Stimulated activated naive CD8-positive, alpha-beta T cell treated with anti-CD3 and anti-CD28 coated beads, Interleukin-15, Interleukin-2, amounts not matched to agents 100 U/mL and 50 U/mL, for 24 hours (primary cell): ENCODE measurements around the gene GDF3.
"Not testable (repeated sequence)": the region's sequence is repeated elsewhere in the genome, so short reads cannot be mapped to it uniquely, and the experiment has no call there.

Experiments
- ATAC-seq: fragments of 150-1000 bp; cut with Tn5 transposase; one replicate; pipeline ENCODE4 v1.10.0; 2021
- DNase-seq: peaks from one replicate; pipeline ENCODE4 v3.0.0; 2021

Gene GDF3

DNA sequence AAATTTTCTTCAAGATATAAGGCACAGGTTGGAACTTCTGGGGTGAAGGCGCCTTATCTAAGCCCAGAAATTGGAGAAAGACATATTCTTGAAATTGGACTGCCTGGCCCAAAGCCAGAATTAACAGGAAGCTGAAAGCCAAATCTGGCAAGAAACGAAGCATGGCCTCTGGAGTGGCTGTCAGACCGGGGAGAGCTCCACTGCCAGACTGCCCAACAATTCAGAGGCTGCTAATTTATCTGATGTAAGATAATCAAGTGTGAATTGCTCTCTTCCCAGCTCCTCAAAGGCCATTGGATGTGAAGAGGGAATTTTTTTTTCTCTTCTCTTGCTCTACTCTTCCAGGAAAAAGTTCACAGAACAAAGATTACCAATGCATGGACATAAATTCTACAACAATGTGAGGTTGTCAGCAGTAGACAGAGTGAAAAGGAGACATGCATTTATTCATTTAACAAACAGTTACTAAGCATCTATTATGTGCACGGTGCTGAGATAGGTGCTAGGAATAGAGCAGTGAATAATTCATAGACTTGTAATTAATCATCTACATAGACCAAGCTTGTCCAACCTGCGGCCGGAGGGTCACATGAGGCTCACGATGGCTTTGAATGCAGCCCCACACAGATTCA, at the start of gene GDF3:
GDF3 (minus strand) TSS at position 210 of the 632 bp plus-strand sequence; CDS start at position 163, 47 bp downstream.
- no peak for ATAC-seq
- no peak for DNase-seq

DNA sequence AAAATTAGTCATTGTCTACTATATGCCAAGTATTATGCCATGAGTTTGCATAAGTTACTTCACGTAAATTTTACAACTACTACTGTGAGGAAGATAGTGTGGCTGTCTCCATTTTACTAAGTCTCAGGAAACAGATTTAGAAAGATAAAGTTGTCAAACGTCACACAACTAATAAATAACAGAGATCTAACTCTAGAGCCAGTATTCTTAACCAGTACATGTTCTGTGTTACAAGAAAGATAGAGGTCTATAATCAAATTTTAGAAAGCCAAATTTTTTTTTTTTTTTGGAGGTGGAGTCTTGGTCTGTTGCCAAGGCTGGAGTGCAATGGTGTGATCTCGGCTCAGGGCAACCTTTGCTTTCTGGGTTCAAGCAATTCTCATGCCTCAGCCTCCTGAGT, 37.4 kb upstream of the GDF3 start:
- no peak for DNase-seq
- no peak for ATAC-seq

DNA sequence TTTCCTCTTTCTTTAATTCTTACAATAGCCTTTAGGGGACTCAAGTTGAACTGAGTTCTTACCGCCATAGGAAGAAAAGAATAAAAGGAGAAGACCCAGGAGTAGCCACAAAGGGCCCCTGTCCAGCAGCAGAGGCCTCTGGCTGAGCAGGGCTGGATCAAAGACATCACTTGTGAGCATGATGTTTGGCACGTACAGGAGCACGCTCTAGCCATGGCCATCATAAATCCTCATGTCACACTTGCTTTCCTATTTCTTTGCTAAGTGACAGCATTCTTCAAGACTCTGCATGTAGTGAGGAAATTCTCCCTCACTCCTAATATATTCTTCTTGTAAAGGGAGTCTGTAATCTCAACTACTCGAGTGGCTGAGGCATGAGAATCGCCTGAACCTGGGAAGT, 35.9 kb upstream of the GDF3 start:
- ATAC-seq, result no peak
- DNase-seq, result no peak

DNA sequence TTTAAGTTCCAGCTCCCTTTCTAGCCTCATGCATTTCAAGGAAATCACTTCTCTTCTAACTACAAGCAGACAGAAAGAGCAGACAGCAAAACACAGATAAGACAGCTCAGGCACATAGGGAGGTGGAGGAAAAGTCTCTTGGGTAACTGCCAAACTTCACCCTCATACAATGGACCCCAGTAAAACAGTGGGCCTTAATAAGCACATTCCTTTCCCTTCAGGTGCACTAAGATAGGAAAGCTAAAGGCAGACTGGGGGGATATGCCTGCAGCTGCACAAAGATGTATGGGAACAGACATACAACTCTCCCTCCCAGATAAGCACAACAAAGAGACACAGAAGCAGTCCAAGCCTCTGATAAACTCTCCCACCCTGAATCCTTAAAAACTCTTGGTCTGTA, 35.4 kb upstream of the GDF3 start:
- not testable (repeated sequence) for DNase-seq, ATAC-seq

DNA sequence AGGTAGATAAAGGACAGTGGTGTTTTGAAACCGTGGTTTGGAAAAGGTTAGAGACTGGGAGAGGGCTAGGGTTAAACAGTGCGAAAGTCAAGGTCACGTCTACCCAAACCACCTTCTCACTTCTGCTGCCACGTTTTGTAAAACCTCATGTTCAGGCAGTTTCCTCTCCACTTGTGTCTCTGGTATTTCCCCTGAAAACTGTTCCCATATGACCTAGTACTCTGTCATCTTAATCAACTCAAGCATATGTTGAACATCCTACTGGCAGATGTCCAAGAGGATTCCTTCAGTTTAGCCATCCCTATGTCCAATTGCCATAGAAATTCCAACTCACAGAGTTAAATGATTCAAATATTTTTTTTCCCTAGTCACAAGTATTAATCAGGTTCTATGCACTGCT, 34.2 kb upstream of the GDF3 start:
- no peak for ATAC-seq
- no peak for DNase-seq

DNA sequence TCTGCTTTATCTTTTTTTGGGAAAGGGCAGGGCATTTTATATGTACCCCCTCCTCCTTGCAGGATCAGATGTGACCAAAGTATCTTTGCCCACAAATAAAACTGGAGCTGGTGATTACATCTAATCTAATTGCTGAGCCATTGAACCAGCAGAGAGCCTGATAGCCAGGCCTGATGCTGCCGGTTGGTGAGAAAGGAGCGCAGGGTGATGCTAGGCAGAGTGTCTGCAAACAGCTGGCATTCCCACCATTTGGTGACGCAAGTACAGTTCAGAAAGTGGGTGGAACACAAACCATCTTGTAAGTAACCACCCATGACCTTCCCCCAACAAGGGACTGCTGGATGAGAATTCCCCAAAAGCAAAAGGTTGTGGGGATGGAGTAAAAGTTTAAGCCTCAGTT, 28.4 kb upstream of the GDF3 start:
- no peak for DNase-seq
- no peak for ATAC-seq

DNA sequence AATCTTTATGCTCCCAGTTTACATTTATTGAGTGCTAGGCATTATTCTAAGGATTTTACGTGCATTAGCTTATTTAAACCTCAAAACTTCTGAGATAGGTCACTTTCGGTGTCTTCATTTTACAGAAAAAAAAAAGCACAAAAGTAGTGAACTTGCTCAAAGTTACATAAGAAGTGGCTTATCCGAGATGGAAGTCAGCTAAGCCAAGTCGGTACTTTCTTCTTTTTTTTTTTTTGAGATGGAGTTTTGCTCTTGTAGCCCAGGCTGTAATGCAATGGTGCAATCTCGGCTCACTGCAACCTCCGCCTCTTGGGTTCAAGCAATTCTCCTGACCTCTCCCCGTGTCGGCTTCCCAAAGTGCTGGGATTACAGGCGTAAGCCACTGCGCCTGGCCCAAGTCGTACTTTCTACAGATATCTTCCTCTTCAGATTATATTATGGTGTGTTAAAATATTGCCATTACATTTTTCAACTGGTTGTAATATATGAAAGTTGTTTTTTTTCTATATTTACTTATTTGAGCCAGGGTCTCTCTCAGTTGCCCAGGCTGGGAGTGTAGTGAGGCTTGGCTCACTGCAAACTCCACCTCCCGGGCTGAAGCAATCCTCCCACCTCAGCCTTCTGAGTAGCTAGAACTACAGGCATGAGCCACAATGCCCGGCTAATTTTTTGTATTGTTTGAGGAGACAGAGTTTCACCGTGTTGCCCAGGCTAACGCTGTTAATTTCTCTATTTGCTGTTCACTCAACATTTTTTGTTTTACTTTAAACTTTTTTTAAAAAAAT, 24.6 kb upstream of the GDF3 start:
- no peak for ATAC-seq
- DNase-seq, result no peak

DNA sequence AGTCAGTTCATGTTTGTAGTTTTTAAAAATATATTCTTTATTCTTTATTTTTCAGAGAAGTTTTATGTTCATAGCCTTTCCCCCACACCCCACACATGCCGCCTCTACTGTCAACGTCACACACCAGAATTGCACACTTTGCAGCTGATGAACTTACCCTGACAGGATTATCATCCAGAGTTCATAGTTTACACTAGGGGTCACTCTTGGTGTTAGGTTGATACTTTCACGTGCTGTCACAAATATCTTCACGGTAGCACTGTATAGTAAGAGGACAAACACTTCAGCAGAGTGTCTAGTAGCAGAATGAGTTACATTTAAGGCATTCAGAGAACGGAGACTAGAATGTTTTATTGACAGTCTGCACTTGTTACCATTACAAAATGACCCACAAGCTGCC, 20.8 kb upstream of the GDF3 start:
- ATAC-seq, result no peak
- DNase-seq, result no peak

DNA sequence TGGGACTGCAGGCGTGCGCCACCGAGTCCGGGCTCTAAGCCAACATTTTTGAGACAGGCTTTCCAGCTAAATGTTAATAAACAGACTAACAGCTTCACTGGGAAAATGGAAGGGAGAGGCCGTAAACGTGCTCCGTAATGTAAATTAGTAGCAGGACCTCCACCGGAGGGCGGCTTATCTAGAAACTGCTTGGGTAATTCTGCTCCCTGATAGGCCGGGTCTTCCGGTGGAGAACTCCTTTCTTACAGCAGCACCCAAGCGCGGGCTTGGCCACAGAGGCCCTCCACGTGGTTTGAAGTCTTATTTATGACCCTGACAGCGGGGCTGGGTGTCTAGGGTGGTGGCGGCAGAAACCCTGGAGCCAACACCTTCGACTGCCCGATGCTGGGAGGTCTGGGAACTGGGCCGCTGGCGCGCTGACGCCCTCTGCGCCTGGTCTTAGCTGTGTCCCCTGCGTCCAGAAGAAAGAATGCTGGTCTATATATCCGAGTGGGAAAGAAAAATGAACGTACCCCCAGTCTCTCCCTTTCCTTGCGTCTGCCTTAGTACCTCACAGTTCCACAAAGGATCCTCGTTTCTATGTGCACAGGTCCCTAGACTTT, 17.4 kb upstream of the GDF3 start:
- ATAC-seq, result no peak
- DNase-seq, result no peak

DNA sequence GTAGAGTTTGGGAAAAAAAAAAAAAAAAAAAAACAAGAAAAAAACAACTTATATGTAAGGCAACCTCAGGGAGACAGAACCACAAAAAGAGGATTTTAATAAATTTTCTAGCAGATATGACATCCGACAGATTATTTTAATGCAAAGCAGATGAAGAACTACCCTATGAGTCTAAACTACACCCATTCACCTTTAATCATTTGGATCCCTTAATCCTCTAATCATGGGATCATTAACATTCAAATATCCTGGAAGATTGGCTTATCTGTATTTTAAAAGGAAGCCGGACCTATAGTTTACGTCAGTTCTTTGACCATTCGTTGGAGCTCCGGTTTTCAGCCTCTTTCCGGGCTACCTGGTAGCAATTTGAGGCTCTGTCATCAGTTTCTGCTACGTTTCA, 15.6 kb upstream of the GDF3 start, which contains the start of gene DPPA3:
DPPA3 (plus strand) TSS at position 301 of the 400 bp plus-strand sequence. CDS start 138 bp downstream, outside the sequence.
- DNase-seq (no peak), ATAC-seq (no peak)

DNA sequence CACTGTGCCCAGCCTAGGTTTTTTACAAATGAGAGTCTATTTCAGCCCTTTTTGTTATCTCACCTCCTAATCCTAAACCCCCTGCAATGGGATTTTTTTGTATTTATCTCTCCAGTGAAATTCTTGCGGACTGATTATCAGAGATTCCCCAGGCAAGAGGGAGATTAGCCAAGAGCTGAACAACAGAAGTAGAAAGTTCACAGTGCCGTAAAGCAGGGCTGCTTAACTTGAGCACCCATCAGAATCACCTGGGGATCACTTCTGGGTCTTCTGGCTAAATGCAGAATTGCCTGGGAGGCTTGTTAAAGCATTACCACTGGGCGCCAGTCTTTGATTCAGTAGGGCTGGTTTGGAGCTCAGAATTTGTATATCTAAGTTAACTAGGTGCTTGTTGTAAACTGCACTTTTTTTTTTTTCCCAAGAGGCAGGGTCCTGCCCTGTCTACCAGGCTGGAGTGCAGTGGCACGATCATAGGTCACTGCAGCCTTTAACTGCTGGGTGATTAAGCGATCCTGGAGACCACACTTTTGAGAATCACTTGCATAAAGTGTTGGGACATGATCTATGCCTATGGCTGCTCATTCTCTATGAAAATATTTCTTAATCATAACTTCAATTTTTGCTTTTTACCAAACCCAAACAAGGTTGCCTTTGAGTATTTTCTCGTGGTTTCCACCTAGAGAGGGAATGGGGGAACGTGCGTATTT, 14.5 kb upstream of the GDF3 start:
- ATAC-seq (no peak), DNase-seq (no peak)

DNA sequence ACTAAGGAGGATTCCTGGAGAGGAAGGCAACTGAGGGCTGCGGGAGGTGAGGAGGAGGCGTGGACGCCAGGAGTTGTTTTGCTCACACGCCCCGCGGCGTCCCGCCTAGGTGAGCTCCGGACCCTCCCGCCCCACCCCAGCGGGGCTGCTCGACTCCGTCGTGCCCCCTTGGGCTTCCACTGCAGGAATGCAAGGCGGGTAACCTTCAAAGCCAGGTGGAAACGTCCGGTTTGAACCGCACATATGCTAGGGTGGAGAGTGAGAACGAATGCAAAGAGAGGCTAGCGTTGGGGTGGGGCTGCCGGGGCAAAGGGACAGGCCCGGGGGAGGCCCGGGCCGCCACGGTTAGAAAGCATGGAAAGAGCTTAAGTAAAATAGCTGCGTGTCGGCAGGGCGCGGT, 10.3 kb upstream of the GDF3 start:
- DNase-seq, result no peak

DNA sequence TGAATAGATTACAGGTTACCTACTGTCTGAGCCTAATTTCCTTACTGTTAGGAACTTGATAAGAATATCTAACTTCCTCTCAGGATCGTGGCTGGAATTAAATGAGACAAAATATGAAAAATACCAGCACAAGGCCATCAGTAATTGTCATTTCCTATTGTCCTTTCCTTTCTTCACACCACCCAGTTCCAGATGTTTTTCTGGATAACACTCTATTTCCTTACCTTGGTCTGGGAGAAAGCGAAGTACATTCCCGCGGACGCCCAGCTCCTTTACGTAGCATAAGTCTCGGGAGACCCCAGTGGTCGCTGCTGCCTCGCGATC, 376 bp downstream of the GDF3 start:
- DNase-seq, result no peak
- no peak for ATAC-seq

More for the DNA sequence above, 10.3 kb upstream of the GDF3 start:
- no peak for ATAC-seq

DNA sequence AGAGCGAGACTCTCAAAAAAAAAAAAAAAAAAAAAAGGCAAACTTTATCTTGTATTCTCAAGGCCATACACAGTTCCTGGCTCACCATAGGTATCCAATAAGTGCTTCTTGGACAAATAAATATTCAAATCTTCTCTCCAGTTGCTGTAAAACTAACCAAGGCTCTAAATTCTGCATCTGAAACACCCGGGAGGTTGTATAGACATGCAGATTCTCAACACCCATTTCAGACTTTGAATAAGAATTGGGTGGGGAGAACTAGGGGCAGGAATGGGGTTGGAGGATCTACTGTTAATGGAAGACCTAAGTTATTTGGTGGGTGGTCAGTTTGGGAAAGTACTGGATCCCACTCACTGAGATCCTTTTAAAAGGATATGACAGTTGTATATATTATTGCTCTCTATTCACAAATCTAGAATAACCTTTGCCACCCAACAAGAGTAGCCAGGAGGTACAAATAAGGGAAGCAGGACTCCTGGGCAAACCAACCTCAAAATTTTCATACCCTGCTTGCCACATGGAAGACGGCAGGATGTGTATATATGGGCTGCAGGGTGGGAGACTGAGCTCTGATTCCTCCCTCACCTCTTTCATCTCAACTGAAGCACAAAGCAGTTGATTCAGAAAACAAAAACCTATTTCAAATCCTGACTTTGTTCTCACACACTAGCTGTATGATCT, 879 bp downstream of the GDF3 start:
- no peak for ATAC-seq
- no peak for DNase-seq

DNA sequence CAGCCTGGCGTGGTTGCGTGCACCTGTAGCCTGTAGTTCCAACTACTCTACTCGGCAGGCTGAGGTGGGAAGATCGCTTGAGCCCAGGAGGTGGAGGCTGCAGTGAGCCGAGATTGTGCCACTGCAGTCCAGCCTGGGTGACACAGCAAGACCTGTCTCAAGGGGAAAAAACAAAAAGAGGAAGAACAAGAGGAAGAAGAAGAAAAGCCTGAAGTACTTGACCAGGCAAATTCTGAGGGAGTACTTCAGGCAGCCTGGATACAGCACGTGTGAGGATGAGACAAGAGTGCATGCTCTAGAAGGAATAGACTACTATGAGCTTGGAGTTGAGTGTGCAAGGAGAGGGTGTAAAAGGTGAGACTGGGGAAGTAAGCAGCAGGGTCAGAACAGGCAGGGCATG, 1.8 kb downstream of the GDF3 start:
- DNase-seq (no peak), ATAC-seq (no peak)

DNA sequence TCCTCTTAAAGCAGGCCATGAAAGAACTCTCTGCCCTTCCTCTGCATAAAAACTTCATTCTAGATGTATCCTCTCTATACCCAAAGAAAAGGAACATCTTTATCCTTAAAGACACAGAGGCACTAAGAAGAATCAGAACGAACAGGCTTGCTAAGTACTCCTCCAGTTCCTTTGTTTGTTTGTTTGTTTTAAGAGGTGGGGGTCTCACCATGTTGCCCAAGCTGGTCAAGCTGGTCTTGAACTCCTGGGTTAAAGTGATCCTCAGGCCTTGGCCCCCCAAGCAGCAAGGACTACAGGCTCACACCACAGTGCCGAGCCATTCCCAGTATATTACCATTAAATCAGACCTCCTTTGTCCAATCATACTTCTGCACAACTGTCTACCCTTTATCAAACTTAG, 14.0 kb downstream of the GDF3 start:
- DNase-seq (no peak), ATAC-seq (no peak)

DNA sequence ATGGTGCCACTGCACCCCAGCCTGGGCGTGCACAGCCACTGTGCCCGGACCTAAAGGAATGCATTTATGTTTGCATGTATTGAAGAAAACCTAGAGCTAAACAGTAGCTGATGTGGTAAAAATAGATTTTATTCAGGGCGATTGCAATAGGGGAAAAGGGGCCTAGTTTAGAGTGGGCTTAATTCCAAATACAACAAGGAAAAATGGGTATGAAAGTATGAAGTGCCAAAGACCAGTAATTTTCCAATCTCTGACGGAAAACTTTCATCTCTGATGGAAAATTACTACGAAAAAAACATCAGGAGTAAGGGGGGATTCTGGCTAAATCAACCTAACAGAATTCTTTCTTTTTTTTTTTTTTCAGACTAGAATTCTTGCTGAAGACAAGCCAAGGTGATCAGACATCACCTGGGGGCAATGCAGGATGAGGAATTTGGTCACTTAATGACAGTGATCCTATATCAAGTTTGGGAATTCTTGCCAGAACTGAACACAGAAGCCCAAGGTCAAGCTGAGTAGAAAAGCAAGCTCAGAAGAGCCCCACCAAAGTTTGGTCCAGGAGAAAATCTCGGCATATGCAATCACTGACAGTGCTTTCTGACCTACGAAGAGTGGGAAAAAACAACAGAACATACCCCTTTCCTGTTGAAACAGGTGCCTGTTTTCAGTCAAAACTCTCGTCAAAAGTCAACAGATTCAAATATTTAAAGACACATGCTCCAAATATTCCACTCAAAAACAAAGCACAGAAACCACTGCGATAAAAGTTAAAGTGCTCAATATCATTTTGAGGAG, 16.1 kb downstream of the GDF3 start:
- ATAC-seq, result no peak
- no peak for DNase-seq

DNA sequence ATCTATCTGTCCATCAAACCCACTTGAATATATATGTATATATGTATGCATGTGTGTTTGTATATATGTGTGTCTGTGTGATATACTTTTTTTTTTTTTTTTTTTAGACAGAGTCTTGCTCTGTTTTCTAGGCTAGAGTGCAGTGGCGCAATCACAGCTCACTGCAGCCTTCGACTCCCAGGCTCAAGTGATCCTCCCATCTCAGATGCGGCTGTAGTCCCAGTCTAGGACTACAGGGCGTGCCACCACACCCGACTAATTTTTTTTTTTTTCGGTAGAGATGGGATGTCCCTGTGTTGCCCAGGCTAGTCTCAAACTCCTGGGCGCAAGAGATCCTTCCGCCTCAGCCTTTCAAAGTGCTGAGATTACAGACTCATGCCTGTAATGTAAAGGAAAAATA, 16.8 kb downstream of the GDF3 start:
- ATAC-seq (no peak), DNase-seq (no peak)

DNA sequence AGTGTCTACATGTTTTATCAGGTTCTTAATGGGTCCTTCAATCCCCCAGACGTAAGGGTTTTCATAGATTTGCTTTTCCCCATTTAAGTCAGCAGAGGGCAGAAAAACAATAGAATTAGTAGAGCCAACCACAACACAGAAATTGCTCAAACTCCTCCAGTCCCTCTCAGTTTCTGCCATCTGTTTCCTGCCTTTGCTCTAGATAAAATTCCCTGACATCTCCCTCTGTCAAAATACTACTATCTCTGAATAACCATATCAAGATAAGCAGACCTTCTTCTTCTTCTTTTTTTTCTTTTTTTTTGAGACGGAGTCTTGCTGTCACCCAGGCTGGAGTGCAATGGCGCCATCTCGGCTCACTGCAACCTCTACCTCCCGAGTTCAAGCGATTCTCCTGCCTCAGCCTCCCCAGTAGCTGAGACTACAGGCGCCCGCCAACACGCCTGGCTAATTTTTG, 18.1 kb downstream of the GDF3 start:
- ATAC-seq, result peak; percentile 52
- DNase-seq, result not testable (repeated sequence)

DNA sequence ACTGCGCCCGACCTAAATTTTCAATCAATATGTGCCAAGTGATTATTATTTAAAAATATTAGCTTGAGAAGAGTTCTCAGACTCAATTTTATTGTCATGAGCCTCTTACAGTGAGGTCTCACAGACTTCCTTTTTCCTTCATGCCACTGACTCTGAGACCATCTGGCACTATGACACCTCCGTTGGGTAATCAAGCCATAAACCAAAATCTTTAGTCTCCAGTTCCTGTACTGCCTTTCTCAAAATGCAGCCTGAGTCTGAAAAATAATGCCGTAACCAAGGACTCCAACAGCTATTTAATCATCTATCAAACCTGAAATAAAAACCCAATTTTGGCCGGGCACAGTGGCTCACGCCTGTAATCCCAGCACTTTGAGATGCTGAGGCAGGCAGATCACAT, 20.1 kb downstream of the GDF3 start:
- ATAC-seq, DNase-seq: not testable (repeated sequence)

DNA sequence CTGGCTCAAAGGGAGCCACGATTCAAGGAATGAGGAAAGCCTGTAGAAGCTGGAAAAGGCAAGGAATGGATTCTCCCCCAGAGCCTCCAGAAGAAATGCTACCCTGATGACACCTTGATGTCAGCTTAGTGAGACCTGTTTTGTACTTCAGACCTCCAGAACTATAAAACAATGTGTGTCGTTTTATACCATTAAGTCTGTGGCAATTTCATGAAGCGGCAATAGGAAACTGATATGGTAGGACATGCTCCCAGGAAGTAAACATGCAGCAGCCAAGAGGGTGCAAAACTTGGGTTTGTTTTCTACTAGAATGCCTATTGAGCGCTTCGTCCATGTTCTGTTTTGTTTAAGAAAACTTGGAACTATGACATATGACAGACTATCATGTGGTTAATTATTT, 27.4 kb downstream of the GDF3 start:
- no peak for ATAC-seq

More for the DNA sequence above, 27.4 kb downstream of the GDF3 start:
- no peak for DNase-seq
